PFSK-1 (cell line): ENCODE results near the gene SLC6A15.

Experiments
- FOXP2 ChIP-seq: optimal IDR thresholded peaks from 2 replicates; pipeline ENCODE3; 2011; ENCODE audit warnings: borderline replicate concordance, control low read depth, inconsistent platforms; ENCODE audit not compliant: insufficient read depth; ENCODE audit errors: extremely low read length, extremely low read depth
- POLR2AphosphoS5 ChIP-seq: IDR thresholded peaks from 2 replicates; pipeline ENCODE4 v1.6.1; 2012; ENCODE audit warnings: low read depth, mild to moderate bottlenecking, control low read depth, low read length, moderate library complexity
- REST ChIP-seq, 2 experiments: IDR thresholded peaks; 2 replicates each; pipeline versions ENCODE4 v1.6.1 to v1.8.0; 2011 to 2012; ENCODE audit warnings: low read depth in 2 of 2, low read length in 2 of 2, control low read depth in 1 of 2, inconsistent platforms in 1 of 2, mild to moderate bottlenecking in 1 of 2, moderate library complexity in 1 of 2; ENCODE audit not compliant: insufficient read depth in 1 of 2
- SIN3A ChIP-seq: IDR thresholded peaks from 2 replicates; pipeline ENCODE4 v1.6.1; 2012; ENCODE audit warnings: mild to moderate bottlenecking, low read length, moderate library complexity, borderline replicate concordance; ENCODE audit not compliant: insufficient read depth
- TAF1 ChIP-seq: IDR thresholded peaks from 2 replicates; pipeline ENCODE4 v1.6.1; 2012; ENCODE audit warnings: low read length, control low read depth, borderline replicate concordance; ENCODE audit not compliant: insufficient read depth

SLC6A15 gene

GRCh38 chr12:84816916-84817695 is 95.5 kb downstream of the SLC6A15 start:
- TF ChIP-seq FOXP2 (no peak), REST (IDR thresholded peaks at IDR 0.05; ENCODE audit: insufficient read depth in 1 of 2, low read depth in 2 of 2, low read length in 2 of 2) (no peak), POLR2AphosphoS5 (no peak), TAF1 (no peak), SIN3A (no peak)

- TF ChIP-seq SIN3A (no peak), REST (IDR thresholded peaks at IDR 0.05; ENCODE audit: insufficient read depth in 1 of 2, low read depth in 2 of 2, low read length in 2 of 2) (no peak)
Observed at GRCh38 chr12:84814664-84815245, 97.8 kb downstream of the SLC6A15 start.

GRCh38 chr12:84813780-84814663 is 98.6 kb downstream of the SLC6A15 start:
- no peak for TF ChIP-seq REST (IDR thresholded peaks at IDR 0.05; ENCODE audit: insufficient read depth in 1 of 2, low read depth in 2 of 2, low read length in 2 of 2)
- TF ChIP-seq TAF1, result no peak
- no peak for TF ChIP-seq POLR2AphosphoS5
- no peak for TF ChIP-seq FOXP2
- TF ChIP-seq SIN3A, result no peak

- TF ChIP-seq REST (IDR thresholded peaks at IDR 0.05; ENCODE audit: insufficient read depth in 1 of 2, low read depth in 2 of 2, low read length in 2 of 2) (no peak), TAF1 (no peak), POLR2AphosphoS5 (no peak), FOXP2 (no peak), SIN3A (no peak)
Observed at GRCh38 chr12:84811291-84811690, 101.3 kb downstream of the SLC6A15 start.
